ENCODE results near the gene ATP5PO. TPM values are rescaled to one million over a fixed set of nuclear protein-coding genes. Genes with fewer than 3 reads are reported as not detected.

ATP5PO gene
- 152 and 179 TPM in 2 replicates for total RNA-seq

GRCh38 chr21:33915368-33916199 lies at the start of gene ATP5PO:
ATP5PO (minus strand) TSS chr21:33915804; CDS start chr21:33915763, 41 bp downstream.

Other genes starting within 250 kb of the ATP5PO start
- 10.1 and 14.7 TPM in 2 replicates for gene MRPS6, start 157.8 kb upstream of the ATP5PO start, total RNA-seq
- gene SLC5A3, start 157.8 kb upstream of the ATP5PO start, total RNA-seq: 11.1 and 13.0 TPM in 2 replicates